DMS79 (cell line): ENCODE results near the gene LCN10.
"Not testable (repeated sequence)": the region's sequence is repeated elsewhere in the genome, so short reads cannot be mapped to it uniquely, and the experiment has no call there.

ENCODE experiments used
- DNase-seq: peaks from one replicate; lab custom pipeline; 2025; lab: John Stamatoyannopoulos, UW

LCN10 gene

GRCh38 chr9:136771907-136772415 is 29.2 kb upstream of the LCN10 start:
- no peak for DNase-seq

- DNase-seq: no peak
Measured at GRCh38 chr9:136769710-136770191, 27.0 kb upstream of the LCN10 start.

GRCh38 chr9:136766410-136767120 is 23.8 kb upstream of the LCN10 start:
- DNase-seq: not testable (repeated sequence)

GRCh38 chr9:136765745-136766409 is 23.1 kb upstream of the LCN10 start:
- not testable (repeated sequence) for DNase-seq

- DNase-seq: no peak
Measured at GRCh38 chr9:136765041-136765440, 22.3 kb upstream of the LCN10 start.

- no peak for DNase-seq
Measured at GRCh38 chr9:136764301-136764891, 21.7 kb upstream of the LCN10 start, which contains the start of gene LCN15. Gene LCN15 (minus strand): TSS chr9:136764518. CDS start chr9:136764488, 30 bp downstream.

- no peak for DNase-seq
Measured at GRCh38 chr9:136763649-136764035, 20.9 kb upstream of the LCN10 start.

- DNase-seq: no peak
Measured at GRCh38 chr9:136762915-136763648, 20.3 kb upstream of the LCN10 start.

- DNase-seq: no peak
Measured at GRCh38 chr9:136762221-136762691, 19.5 kb upstream of the LCN10 start.

- no peak for DNase-seq
Measured at GRCh38 chr9:136761545-136761981, 18.8 kb upstream of the LCN10 start.

GRCh38 chr9:136760834-136761544 is 18.2 kb upstream of the LCN10 start:
- not testable (repeated sequence) for DNase-seq

GRCh38 chr9:136760424-136760823 is 17.7 kb upstream of the LCN10 start:
- DNase-seq: no peak

GRCh38 chr9:136759436-136760325 is 16.9 kb upstream of the LCN10 start:
- DNase-seq: no peak

- no peak for DNase-seq
Measured at GRCh38 chr9:136759001-136759400, 16.3 kb upstream of the LCN10 start.

- no peak for DNase-seq
Measured at GRCh38 chr9:136757751-136758140, 15.0 kb upstream of the LCN10 start.

GRCh38 chr9:136757328-136757727 is 14.6 kb upstream of the LCN10 start:
- DNase-seq: no peak

- no peak for DNase-seq
Measured at GRCh38 chr9:136756836-136757235, 14.1 kb upstream of the LCN10 start.

- DNase-seq: no peak
Measured at GRCh38 chr9:136756134-136756438, 13.3 kb upstream of the LCN10 start.

GRCh38 chr9:136755302-136756133 is 12.8 kb upstream of the LCN10 start:
- DNase-seq: not testable (repeated sequence)
